ENCODE measurements around the gene NCMAP. TPM values are rescaled to one million over a fixed set of nuclear protein-coding genes. Genes with fewer than 3 reads are reported as not detected.

Gene NCMAP
- polyA plus RNA-seq (0.02 to 0.05 TPM in 2 of 3 replicates, not detected in the other), polyA minus RNA-seq (0.03 TPM in 1 of 3 replicates, not detected in the others)
- polyA plus RNA-seq (2011; ENCODE audit: low read depth): not detected
- polyA plus RNA-seq (2011; cell fraction: cytosol; rRNA removed): 0.06 TPM in 2 replicates
- 0.03 TPM in 2 replicates for polyA plus RNA-seq (2011; cell fraction: nucleus; rRNA removed)
- 0.03 TPM in 1 of 2 replicates, not detected in the other for polyA plus RNA-seq (2012; ENCODE audit: low replicate concordance)
- polyA minus RNA-seq (2011; cell fraction: cytosol; rRNA and poly(A)+ RNA removed): not detected
- polyA minus RNA-seq (2011; cell fraction: nucleus; rRNA and poly(A)+ RNA removed): not detected in 2 replicates

GRCh38 chr1:24555591-24556413, at the start of gene NCMAP:
Gene NCMAP (plus strand): TSS chr1:24556087. CDS start chr1:24595431, 39,344 bp downstream.
- Histone ChIP-seq H3K4me3 (ENCODE audit: control insufficient read depth in 2 of 3, extremely low read depth in 1 of 3, insufficient read depth in 2 of 3, low read depth in 1 of 3, low read length in 3 of 3) (peak within 1 kb of the TSS; percentile 32 to 40 (median 38)), H3K4me1 (ENCODE audit: control insufficient read depth, extremely low read depth, insufficient read depth, low read length) (peaks cover 5% of the 10 kb centered on the region), H2AFZ (ENCODE audit: control insufficient read depth, low read length) (peak within 1 kb of the TSS; percentile 68), H3K9me1 (ENCODE audit: control insufficient read depth, extremely low read depth, insufficient read depth, low read length) (no peaks in the 10 kb centered on the region), H3K4me2 (ENCODE audit: control insufficient read depth, extremely low read depth, insufficient read depth, low read depth, low read length) (peak within 1 kb of the TSS; percentile 77), H3K36me3 (ENCODE audit: control insufficient read depth in 2 of 2, extremely low read depth in 1 of 2, insufficient read depth in 2 of 2, low read length in 2 of 2) (no peaks in the 10 kb centered on the region), H4K20me1 (ENCODE audit: control insufficient read depth, extremely low read depth, insufficient read depth, low read length) (no peaks in the 10 kb centered on the region), H3K9me3 (ENCODE audit: control insufficient read depth, low read depth, low read length) (no peaks in the 10 kb centered on the region), H3K9ac (ENCODE audit: control insufficient read depth, extremely low read depth, insufficient read depth, low read length) (no peak within 1 kb of the TSS), H3K27me3 (ENCODE audit: control insufficient read depth, extremely low read depth, insufficient read depth, low read length) (peaks cover 6% of the 10 kb centered on the region), H3K79me2 (ENCODE audit: control insufficient read depth, insufficient read depth, low read length) (no peaks in the 10 kb centered on the region), H3K27ac (ENCODE audit: control insufficient read depth, insufficient read depth, low read length) (no peak within 1 kb of the TSS)
- TF ChIP-seq CTCF (optimal IDR thresholded peaks at IDR 0.05 in 1 of 3, IDR thresholded peaks at IDR 0.05 in 1 of 3, conservative IDR thresholded peaks at IDR 0.05 in 1 of 3; ENCODE audit: extremely low read depth in 1 of 3, insufficient read depth in 2 of 3, low read length in 3 of 3) (peak in 1 of 3 experiments; percentile 24), EZH2 (IDR thresholded peaks at IDR 0.05; ENCODE audit: low read length) (peak; percentile 47)
- DNase-seq (ENCODE audit: low read depth, low spot score): no peak
- dilution Hi-C loops (cut with MboI; ENCODE audit: extremely low pct_ligation_motif_present, low sequenced_read_pairs): no loop called here
- FAIRE-seq: no peak

- DNase-seq (ENCODE audit: low read depth, low spot score) (no peak), FAIRE-seq (no peak)
- H4K20me1 ChIP-seq (ENCODE audit: control insufficient read depth, extremely low read depth, insufficient read depth, low read length): no peaks in the 10 kb centered on the region
- no peak overlapping the region for H3K4me3 ChIP-seq (ENCODE audit: control insufficient read depth in 2 of 3, extremely low read depth in 1 of 3, insufficient read depth in 2 of 3, low read depth in 1 of 3, low read length in 3 of 3)
- TF ChIP-seq CTCF (optimal IDR thresholded peaks at IDR 0.05 in 1 of 3, IDR thresholded peaks at IDR 0.05 in 1 of 3, conservative IDR thresholded peaks at IDR 0.05 in 1 of 3; ENCODE audit: extremely low read depth in 1 of 3, insufficient read depth in 2 of 3, low read length in 3 of 3) (no peak), EZH2 (IDR thresholded peaks at IDR 0.05; ENCODE audit: low read length) (no peak)
- peaks cover 10% of the 10 kb centered on the region for H3K4me1 ChIP-seq (ENCODE audit: control insufficient read depth, extremely low read depth, insufficient read depth, low read length)
- no peaks in the 10 kb centered on the region for H3K9me1 ChIP-seq (ENCODE audit: control insufficient read depth, extremely low read depth, insufficient read depth, low read length)
- H3K4me2 ChIP-seq (ENCODE audit: control insufficient read depth, extremely low read depth, insufficient read depth, low read depth, low read length): no peak overlapping the region
- no peaks in the 10 kb centered on the region for H3K36me3 ChIP-seq (ENCODE audit: control insufficient read depth in 2 of 2, extremely low read depth in 1 of 2, insufficient read depth in 2 of 2, low read length in 2 of 2)
- H2AFZ ChIP-seq (ENCODE audit: control insufficient read depth, low read length): no peak overlapping the region
- no peak overlapping the region for H3K27ac ChIP-seq (ENCODE audit: control insufficient read depth, insufficient read depth, low read length)
- no peaks in the 10 kb centered on the region for H3K9me3 ChIP-seq (ENCODE audit: control insufficient read depth, low read depth, low read length)
- peaks cover 17% of the 10 kb centered on the region for H3K79me2 ChIP-seq (ENCODE audit: control insufficient read depth, insufficient read depth, low read length)
- no peak overlapping the region for H3K9ac ChIP-seq (ENCODE audit: control insufficient read depth, extremely low read depth, insufficient read depth, low read length)
- no peaks in the 10 kb centered on the region for H3K27me3 ChIP-seq (ENCODE audit: control insufficient read depth, extremely low read depth, insufficient read depth, low read length)
- dilution Hi-C loops (cut with MboI; ENCODE audit: extremely low pct_ligation_motif_present, low sequenced_read_pairs): no loop called here
Observed at GRCh38 chr1:24506691-24507381, 49.1 kb upstream of the NCMAP start.

Data from keratinocyte (primary cell).